NCI-H1930 (cell line): Measurements from ENCODE around the gene BCL11B.
A peak's percentile ranks its signal among the peaks of the same experiment; 100 is the strongest.

Experiments
- DNase-seq, 2 experiments: peaks; one replicate each; lab custom pipeline; 2025; lab: John Stamatoyannopoulos, UW

Gene BCL11B

DNA sequence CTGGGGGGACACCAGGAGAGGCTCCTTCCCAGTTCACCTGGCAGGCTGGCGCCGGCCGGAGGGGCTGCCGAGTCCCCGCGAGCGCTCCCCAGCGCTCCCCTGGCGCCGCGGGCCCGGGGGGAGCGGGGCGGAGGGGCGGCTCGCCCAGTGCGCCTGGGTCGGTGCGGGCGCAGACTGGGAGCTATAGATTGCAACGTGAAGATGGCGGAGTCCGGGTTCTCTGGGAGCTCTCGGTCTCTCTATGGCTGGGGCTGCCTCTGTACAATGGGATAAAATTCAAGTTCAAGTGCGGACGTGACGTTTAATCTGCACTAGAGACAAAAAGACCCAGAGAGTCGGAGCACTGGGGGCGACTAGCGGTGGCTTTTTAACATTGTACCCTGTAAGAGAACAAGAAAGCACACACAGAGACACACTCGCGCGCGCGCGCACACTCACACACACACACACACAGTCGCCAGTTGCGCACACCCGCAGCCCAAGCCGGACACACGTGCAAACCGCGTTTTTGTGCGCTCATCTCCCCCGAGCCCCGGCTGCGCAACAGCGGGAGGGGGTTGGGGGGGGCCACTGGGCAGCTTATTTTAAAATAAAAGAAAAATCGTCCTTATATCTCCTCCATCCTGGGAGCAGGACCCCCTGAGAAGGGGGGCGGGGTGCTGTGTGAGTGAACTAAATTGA lies at the start of gene BCL11B:
Gene BCL11B (minus strand): TSS at position 247 of the 681 bp plus-strand sequence. CDS start 979 bp downstream, outside the sequence.
- DNase-seq: peak; percentile 73 to 82

DNA sequence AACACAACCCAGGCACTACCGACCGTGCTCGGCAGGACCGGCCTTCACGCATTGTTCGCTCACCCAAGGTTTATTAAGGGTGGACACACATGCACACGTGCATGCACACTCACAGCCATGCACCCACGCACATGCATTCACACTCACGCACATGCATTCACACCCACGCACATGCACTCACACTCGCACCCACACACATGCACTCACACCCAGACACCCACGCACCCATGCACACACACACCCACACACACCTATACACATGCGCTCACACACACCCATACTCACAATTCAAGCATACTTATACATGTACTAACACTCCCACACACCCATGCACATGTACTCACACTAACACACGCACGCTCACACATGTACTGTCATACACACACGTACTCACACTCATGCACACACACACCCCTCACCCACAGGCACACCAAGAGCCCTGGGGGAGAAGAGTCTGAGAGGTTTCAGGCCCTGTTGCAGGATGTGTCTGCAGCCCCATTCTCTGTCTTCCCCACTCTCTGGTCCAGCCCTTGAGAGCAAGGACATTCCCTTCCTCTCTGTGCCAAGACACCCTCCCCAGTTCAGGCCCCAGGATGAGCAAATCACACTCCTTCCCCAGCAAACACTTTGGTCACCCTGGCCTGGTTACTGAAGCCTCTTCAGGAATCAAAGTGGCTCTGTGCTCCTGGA lies 49.4 kb upstream of the BCL11B start:
- DNase-seq: no peak

DNA sequence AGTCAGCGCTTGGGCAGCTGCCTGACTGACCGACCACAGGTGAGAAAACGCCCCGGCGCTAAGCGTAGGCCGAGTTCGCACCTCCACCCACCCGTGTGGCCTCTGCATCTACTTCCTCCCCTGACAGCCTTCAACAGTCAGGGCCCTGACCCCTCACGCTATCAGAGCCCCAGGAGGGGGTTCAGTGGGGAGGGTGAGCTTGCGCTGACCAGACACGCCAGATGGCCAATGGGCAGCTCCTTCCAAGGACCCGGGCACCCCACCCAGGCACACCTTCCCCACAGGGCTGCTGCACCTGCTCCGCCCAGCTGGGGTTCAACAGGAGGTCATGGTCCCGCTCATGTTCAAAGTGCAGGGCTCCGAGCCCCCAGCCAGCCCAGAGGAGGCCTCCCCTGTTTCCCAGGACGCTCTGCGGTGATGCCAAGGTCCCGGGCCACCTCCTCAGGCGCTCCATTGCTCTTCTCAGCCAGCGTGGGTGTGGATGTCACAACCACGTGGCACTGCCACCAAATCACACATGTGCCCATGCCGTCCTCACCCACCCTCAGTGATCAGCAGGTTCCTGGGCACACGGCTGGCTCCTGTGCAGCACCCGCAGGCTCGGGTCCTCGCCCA lies 48.7 kb upstream of the BCL11B start:
- DNase-seq: no peak

DNA sequence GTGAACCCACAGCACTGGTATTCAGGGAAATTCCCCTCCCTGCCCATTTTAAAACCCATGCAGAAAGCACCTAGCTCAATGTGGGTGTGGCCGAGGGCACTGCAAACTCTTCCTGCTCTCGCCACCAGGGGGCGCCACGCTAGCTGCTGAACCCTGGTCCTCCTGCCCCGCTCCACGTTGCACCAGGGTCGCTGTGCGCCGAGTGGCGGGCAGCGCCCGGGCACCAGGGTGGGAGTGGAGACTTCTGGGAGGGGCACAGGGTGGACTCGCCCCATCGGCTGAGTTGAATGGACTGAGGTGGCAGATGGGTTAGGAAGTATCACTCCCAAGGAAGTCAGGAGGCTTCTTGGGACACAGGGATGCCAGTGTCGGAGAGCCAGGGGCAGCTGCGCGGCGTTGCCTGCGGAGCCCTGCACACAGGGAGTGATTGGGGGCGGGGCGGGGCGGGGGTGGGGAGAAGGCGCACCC lies 48.1 kb upstream of the BCL11B start:
- DNase-seq: peak; percentile 37 to 62

DNA sequence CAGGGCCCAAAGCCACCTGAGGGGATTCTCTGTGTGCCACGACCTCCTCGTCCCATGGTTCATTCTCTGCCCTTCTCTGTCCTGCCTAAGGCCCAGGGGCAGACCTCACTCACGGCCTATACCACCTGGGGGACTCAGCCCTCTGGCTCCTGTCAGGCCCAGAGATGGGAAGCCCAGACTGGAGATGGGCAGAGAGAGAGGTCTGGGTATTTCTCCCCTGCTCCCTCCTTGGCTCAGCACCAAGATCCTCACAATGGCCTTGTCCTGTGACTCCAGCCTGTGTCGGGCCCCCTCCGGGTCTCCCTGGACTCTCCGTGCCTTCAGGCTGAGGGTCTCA lies 46.9 kb upstream of the BCL11B start:
- DNase-seq: no peak

DNA sequence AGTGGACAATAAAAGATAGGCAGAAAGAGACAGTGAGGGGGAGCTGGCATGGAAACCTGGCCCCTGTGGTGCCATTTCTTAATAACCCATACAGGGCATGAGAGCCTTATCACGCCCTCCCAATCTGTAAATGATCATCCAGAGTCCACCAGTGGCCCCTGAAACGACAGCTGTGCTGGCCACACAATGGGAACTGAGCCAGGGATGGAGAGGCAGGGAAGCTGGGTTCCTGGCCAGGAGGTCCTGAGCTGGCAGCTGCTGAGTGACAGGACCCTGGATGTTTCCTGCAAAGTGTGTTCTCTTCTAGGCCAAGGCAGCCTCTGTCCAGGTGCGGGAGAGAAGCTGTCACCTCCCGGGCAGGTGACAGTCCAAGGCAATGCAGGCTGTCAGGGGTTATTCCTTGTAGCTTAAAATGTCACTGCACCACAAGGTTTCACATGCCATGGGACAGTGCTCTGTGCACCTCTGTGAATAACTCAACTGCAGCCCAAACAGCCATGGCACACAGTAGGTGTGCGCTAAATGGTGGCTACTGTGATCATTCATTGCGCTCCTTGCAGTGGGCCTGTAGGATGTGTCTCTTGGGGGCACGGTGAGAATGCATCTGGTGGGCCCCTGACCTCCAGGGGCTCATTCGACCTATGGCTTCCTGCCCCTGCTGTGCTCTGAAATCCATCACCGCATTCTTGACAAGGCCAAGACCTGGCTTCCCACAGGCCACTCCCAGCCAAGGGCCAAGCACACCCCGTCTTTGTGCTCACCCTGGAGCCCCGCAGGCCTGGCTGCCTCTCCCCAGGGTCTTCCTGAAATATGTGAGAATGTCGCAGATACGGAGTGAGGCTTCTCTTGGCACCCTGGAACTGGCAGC lies 46.3 kb upstream of the BCL11B start:
- no peak for DNase-seq

DNA sequence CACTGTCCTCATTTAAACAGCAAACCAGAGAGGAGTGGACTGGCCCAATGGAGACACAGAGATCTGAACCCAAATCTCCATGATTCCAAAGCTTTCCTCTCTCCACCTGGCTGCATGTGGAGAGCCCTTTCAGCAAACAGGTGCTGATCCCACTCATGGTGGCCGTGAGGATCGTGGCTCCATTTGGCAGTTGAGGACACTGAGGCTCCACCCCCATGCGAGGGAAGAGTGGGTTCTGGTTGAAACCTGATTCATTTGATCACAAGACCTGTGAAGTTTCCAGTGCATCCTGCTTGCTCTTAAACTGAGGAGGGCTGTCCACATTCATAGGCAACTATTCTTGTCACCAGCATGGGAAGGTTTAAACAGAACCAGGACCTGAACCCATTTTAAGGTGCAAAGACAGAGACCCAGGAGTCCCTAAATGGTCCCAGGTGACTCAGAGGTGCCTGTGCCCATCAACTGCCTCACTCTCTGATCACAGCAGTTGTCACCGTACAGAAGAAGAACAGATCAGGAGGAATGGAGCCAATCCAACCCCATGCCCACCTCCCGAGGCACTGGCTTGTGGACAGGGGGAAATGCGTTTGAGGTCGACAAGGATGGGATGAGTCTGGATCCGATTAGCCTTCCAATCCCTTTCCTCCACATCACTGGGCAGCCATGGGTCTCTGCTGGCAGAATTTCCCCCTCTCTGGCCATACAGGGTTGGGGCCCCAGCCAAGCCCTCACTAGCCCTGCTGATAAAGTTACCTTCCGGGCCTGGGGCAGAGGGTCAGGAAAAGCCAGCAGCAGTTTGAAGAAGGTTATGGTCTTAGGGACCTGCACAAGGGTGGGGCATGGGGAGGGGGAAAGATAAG lies 45.5 kb upstream of the BCL11B start:
- DNase-seq: no peak

DNA sequence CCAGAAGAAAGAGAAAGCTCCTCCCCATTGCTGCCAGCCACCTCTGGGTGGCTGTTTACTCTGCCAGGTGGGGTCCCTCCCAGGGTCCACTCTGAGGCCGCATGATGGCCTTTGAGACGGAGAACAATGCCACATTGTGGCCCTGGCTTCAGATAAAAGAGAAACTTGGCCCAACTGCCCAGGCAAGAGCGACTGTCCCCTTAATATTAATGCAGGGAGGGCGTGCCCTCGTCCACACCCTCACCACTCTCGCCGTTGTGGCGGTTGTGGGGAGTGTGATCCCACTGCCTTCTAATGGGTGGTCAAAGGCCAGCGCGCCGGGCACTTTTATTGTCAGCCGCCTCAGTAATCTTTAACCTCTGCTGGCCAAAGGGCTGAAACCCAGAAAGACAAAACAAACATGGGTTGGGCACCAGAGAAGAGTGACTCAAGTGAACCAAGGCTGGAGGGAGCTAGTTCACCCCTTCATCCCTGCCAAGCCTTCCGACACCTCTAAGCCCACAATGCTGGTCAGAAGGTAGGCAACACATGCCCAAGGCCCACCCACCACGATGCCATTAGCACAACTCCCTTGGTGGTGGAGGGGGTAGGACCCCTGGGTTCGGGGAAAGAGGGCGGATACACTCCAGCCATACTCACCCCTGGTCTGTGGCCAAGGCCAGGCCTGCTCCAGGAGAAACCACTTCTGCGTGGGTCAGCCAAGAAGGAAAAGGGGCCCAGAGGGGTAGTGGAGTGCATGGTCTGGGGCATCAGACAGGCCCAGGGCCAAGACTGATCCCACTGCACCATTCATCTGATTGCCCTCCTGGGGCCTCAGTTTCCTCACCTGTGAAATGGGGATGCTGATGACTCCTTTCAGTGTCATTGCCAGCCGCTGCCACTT lies 44.5 kb upstream of the BCL11B start:
- no peak for DNase-seq

DNA sequence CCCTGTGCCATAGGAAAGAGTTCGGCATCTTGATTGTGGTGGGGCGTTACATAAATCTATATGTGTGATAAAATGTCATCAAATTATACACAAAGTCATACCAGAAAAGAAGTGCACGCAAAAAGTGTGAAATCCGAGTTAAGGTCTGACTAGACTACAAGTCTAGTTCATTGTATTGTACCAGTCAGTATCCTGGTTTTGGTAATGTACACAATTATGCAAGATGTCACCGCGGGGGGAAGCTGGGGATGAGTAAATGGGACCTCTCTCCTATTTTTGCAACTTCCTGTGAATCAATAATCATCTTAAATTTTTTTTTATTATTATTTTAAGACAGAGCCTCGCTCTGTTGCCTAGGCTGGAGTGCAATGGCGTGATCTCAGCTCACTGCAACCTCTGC lies 43.2 kb upstream of the BCL11B start:
- no peak for DNase-seq

DNA sequence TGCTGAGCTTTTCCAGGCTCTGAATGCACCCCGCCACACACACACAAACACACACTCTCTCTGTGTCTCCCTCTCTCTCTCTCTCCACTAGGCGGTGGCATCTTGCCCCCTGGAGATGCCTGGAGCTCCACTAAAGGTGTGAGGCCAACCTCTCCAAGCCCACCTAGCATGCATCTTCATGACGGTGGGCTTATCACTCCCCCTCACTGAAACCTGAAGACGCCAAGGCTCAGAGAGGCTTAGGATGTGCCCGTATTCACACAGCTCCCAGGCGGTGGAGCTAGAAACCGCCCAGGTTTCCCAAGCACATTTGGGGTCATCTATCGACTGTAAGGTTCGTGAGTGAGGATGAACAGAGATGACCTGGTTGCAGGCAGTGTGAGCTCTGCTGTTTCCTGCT lies 42.6 kb upstream of the BCL11B start:
- DNase-seq: no peak

DNA sequence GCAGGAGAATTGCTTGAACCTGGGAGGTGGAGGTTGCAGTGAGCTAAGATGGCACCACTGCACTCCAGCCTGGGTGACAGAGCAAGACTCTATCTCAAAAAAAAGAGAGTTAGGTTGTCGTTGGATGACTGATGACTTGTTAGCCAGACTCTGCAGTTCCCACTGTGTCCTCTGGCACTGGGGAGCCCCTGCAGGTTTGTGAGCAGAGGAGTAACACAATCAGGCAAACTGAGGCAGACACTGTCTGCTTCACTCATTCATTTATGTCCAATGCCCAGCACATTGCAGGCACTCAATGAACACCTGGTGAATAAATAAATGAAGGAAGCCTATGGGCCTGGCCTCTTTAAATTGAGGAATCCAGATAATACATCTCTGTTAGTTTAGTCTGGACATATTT lies 41.2 kb upstream of the BCL11B start:
- no peak for DNase-seq

DNA sequence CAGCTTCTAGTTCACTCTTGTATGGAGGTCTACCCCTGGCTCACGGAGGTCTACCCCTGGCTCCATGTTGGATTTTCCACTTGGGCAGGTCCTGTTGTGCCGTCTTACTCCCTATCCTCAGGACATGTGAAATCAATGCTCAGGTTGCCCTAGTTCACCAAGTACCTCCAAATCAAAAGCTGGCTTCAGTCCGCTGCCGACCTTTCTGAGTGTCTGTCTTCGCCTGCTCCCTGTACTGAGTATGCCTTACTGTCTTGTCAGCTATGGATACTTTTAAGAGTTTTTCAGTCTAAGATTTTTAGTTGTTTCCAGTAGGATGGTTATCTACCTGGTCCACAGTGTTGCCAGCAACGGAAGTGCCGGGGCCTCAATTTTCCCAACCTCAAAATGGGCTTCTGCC lies 40.1 kb upstream of the BCL11B start:
- DNase-seq: no peak

DNA sequence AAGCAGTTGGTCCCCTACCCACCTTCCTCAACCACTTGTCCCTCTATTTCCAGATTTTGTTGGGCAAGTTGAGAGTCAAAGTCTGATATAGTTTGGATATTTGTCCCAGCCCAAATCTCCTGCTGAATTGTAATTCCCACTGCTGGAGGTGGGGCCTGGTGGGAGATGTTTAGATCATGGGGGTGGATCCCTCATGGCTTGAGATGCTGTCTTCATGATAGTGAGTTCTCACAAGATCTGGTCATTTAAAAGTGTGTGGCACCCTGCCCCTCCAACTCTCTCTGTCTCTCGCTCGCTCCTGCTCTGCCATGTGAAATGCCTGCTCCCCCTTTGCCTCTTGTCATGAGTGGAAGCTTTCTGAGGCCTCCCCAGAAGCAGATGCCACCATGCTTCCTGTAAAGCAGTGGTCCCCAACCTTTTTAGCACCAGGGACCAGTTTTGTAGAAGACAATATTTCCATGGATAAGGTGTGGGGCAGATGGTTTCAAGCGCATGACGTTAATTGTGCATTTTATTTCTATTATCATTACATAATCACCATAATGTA lies 37.3 kb upstream of the BCL11B start:
- no peak for DNase-seq

DNA sequence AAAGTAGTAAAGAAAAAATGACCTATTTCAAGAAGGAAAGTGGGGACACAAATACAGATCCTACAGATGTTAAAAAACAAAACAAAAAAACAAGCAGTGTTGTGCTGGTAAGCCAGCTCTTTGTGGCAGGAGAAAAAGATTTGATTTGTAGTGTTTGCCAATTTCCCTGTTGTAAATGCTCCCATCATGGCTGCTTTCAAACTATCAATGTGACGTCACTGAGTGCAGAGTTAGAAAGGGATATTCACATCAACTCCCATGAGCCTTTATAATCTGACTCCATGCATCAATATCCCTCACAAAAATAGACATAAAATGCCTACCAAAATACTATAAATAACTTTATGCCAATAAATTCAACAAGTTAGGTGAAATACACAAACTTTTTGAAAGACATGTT lies 32.2 kb upstream of the BCL11B start:
- DNase-seq: no peak

DNA sequence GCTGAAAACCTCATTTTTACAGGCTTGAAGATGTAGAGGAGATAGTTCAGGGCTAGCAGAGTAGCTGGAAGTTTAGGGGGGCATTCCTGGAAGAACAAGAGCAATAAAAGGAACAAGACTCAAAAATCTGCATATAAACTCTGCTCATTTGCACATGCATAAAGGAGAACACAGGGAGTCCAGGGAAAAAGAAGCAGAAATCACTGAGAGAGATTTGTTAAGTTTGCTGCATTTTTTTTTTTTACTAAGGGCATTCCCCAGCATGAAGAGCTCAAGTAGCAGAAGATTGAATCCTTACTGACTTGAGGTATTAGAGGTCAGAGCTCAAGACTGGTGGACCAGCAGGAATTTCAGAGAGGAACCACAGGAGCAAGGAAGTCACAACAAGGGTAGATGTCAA lies 28.2 kb upstream of the BCL11B start:
- DNase-seq: no peak

DNA sequence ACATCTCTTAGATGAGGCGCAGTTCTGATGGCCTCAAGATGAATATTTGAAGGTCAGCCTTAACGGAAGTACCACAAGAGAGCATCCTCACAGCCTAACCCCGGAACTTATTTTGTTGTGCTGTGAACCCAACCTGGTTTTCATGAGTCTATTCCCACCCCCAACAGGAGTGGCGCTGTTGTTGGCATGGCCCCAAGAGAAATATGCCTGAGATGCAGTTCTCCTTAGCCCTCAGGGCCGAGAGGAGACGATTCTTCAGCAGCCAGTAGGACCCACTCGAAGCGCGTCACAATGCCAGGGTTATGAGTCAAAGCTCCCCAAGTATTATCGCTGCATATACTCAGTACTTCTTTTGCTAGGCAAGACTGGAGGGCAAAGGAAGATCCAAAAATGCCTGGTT lies 24.5 kb upstream of the BCL11B start:
- no peak for DNase-seq

DNA sequence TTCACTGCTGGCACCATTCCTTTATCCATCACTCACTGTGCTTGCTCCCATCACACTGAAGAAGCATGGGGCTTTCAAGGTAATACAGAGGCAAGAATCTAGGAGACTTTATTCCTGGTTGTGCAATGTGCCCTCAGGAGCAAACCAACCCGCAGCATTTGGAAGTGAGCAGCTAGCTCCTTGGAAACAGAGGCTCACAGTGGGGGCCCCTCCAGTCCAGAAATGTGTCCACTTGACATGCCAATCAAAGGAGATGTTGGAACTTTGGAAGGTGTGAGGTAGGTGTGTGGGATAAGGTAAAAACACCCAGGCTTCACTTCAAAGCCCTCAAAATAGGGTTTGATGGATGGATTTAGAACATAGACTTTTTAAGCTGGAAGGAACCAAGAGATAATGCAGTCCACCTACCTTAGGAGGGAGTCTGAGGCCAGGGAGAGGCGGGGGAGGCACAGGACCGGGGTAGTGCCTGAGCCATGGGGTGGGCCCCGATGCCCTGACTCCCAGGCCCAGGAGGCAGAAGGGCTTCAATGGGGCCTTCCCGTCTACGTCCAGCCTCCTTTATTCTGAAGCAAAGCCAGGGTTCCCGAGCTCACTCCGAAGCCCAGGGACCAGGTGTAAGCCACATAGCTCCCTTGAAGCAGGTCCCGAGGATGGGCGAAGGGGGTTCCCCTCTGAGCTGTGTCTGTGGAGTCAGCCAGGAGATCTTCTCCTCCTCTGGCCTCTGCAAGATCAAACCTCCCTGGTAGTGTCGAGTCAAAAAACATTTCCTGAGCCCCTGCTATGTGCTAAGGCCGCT lies 17.6 kb upstream of the BCL11B start:
- DNase-seq: no peak

DNA sequence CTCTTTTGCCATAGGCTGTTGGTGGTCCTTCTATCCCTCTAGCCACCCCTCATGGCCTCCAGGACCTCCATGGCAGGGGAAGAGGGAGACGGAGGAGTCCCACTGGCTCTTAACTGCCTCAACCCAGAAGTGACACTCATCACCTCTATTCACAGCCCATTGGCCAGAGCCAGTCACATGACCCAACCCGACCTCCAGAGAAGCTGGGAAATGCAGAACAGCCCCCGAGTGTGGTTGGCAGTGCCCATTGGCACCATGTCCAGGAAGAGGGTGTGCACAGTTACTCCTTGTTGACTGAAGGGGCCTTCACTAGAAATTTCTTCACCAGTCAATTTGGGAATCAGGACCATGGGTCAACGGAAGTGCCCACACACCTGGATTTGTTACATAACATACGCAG lies 17.0 kb upstream of the BCL11B start:
- DNase-seq: no peak

DNA sequence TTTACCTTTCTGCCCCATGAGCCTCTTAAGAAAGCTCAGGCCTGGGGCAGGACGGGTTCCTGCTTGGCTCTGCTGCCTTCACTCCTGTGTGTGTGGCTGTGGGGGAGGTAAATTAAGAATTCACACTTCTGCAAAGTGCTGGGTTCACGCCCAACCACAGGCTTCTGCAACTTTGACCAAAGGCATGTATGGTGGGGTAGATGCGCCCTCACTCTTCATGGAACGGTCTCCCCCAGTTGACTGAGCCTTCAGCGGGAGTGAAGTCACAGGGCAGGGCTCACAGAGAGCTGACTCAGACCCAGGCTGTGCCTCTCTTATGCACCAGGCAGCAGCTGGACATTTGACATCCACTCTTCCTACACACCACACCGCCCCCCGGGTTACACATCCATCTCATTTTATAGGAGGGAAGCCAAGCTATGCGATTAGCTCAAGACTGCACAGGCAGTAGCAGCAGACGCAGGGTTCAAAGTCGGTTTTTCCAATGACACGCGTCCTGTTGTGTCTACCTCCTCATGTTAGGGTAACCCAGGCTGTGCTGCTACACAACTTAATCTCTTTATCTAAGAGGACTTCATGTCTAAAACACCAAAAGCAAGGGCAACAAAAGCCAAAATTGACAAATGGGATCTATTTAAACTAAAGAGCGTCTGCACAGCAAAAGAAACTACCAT lies 15.4 kb upstream of the BCL11B start:
- no peak for DNase-seq
